WTC11 (cell line): ENCODE measurements around the gene NPY2R. TPM values are rescaled to one million over a fixed set of nuclear protein-coding genes. Genes with fewer than 3 reads are reported as not detected.

Experiments used
- ATAC-seq: fragments of 200-7000 bp; cut with Tn5 transposase; 2 replicates; pipeline ENCODE4 v1.10.0; 2021; ENCODE audit warnings: mild to moderate bottlenecking, moderate library complexity
- CTCF ChIA-PET: fragments of 300-600 bp; sonication (Branson Sonifier 250); formaldehyde crosslinking; loops from one replicate; lab custom pipeline; 2021; ENCODE audit warnings: antibody characterized with exemption; lab: Charles Lee
- POLR2A ChIA-PET: fragments of 350-600 bp; sonication (Branson Sonifier 250); formaldehyde crosslinking; loops from one replicate; lab custom pipeline; 2021; ENCODE audit warnings: antibody characterized with exemption; lab: Charles Lee
- DNase-seq: peaks from one replicate; pipeline ENCODE4 v3.0.0; 2021; ENCODE audit warnings: low spot score
- H3K27ac Mint-ChIP-seq: 2 replicates; pipeline ENCODE4 v1.8.0; 2021; ENCODE audit warnings: mixed read lengths
- H3K27me3 Mint-ChIP-seq: 2 replicates; pipeline ENCODE4 v1.8.0; 2021; ENCODE audit warnings: low read depth, mild to moderate bottlenecking, moderate library complexity, mixed read lengths
- H3K36me3 Mint-ChIP-seq: 2 replicates; pipeline ENCODE4 v1.8.0; 2021; ENCODE audit warnings: mixed read lengths
- H3K4me1 Mint-ChIP-seq: 2 replicates; pipeline ENCODE4 v1.8.0; 2022; ENCODE audit warnings: mixed read lengths
- H3K4me3 Mint-ChIP-seq: 2 replicates; pipeline ENCODE4 v1.8.0; 2021; ENCODE audit warnings: mild to moderate bottlenecking, moderate library complexity, mixed read lengths
- H3K9me3 Mint-ChIP-seq: 2 replicates; pipeline ENCODE4 v1.8.0; 2021; ENCODE audit warnings: mixed read lengths
- ELF4 ChIP-seq: sonication (generic); formaldehyde crosslinking; IDR thresholded peaks from 2 replicates; pipeline ENCODE4 v1.8.1; 2022; ENCODE audit warnings: low read depth, mild to moderate bottlenecking, moderate library complexity, missing genetic modification reagents
- FOXK1 ChIP-seq: sonication (generic); formaldehyde crosslinking; IDR thresholded peaks from 2 replicates; pipeline ENCODE4 v1.8.0; 2022; ENCODE audit warnings: mild to moderate bottlenecking, moderate library complexity, missing genetic modification reagents
- MXD4 ChIP-seq: fragments of 250-450 bp; sonication (Bioruptor Pico); IDR thresholded peaks from 2 replicates; pipeline ENCODE4 v1.8.0; 2021; ENCODE audit warnings: mild to moderate bottlenecking, moderate library complexity, borderline replicate concordance
- MYBL2 ChIP-seq: sonication (generic); formaldehyde crosslinking; IDR thresholded peaks from 2 replicates; pipeline ENCODE4 v1.8.1; 2023; ENCODE audit warnings: mild to moderate bottlenecking, moderate library complexity, missing genetic modification reagents
- NFATC4 ChIP-seq: fragments of 250-450 bp; sonication (Bioruptor Pico); IDR thresholded peaks from 2 replicates; pipeline ENCODE4 v1.9.0; 2021; ENCODE audit warnings: mild to moderate bottlenecking
- NR1H2 ChIP-seq: sonication (generic); formaldehyde crosslinking; IDR thresholded peaks from 2 replicates; pipeline ENCODE4 v1.9.0; 2021; ENCODE audit warnings: mild to moderate bottlenecking, moderate library complexity, missing genetic modification reagents
- OVOL2 ChIP-seq: fragments of 250-450 bp; sonication (Bioruptor Pico); IDR thresholded peaks from 2 replicates; pipeline ENCODE4 v1.9.0; 2021; ENCODE audit warnings: mild to moderate bottlenecking, borderline replicate concordance
- SMAD4 ChIP-seq: sonication (generic); formaldehyde crosslinking; IDR thresholded peaks from 2 replicates; pipeline ENCODE4 v1.8.0; 2022; ENCODE audit warnings: mild to moderate bottlenecking, missing genetic modification reagents
- SP1 ChIP-seq: sonication (generic); formaldehyde crosslinking; conservative IDR thresholded peaks from 2 replicates; pipeline ENCODE4 v1.8.1; 2022; ENCODE audit warnings: missing genetic modification reagents
- ZNF138 ChIP-seq: sonication (generic); formaldehyde crosslinking; conservative IDR thresholded peaks from 2 replicates; pipeline ENCODE4 v1.8.1; 2022; ENCODE audit warnings: mild to moderate bottlenecking, moderate library complexity, missing genetic modification reagents
- total RNA-seq: library from RNA; stranded (reverse); gene quantifications from 3 replicates; pipeline ENCODE4 v1.2.3, GENCODE V29; 2021
- TF ChIP-seq, protein P1 (sequence below): sonication (generic); formaldehyde crosslinking; conservative IDR thresholded peaks from 2 replicates; pipeline ENCODE4 v1.8.1; 2023; ENCODE audit warnings: mild to moderate bottlenecking, low read depth, missing genetic modification reagents, moderate library complexity
- TF ChIP-seq, protein P2 (sequence below): sonication (generic); formaldehyde crosslinking; IDR thresholded peaks from 2 replicates; pipeline ENCODE4 v1.8.1; 2022; ENCODE audit warnings: low read depth, missing genetic modification reagents, borderline replicate concordance
- TF ChIP-seq, protein P3 (sequence below): sonication (generic); formaldehyde crosslinking; IDR thresholded peaks from 2 replicates; pipeline ENCODE4 v1.8.1; 2022; ENCODE audit warnings: missing genetic modification reagents, borderline replicate concordance
- TF ChIP-seq, protein P4 (sequence below): sonication (generic); formaldehyde crosslinking; IDR thresholded peaks from 2 replicates; pipeline ENCODE4 v1.8.0; 2022; ENCODE audit warnings: mild to moderate bottlenecking, missing genetic modification reagents
- TF ChIP-seq, protein P5 (sequence below): sonication (generic); formaldehyde crosslinking; IDR thresholded peaks from 2 replicates; pipeline ENCODE4 v1.8.0; 2023; ENCODE audit warnings: mild to moderate bottlenecking, missing genetic modification reagents
- TF ChIP-seq, protein P6 (sequence below): sonication (generic); formaldehyde crosslinking; IDR thresholded peaks from 2 replicates; pipeline ENCODE4 v1.8.0; 2023; ENCODE audit warnings: missing genetic modification reagents, mild to moderate bottlenecking, borderline replicate concordance
- TF ChIP-seq, protein P7 (sequence below): fragments of 250-450 bp; sonication (Bioruptor Pico); IDR thresholded peaks from 2 replicates; pipeline ENCODE4 v2.1.2; 2022; ENCODE audit warnings: mild to moderate bottlenecking, moderate library complexity

The NPY2R gene
- total RNA-seq, 1 experiment from 2014 or later: 0.48 TPM

DNA sequence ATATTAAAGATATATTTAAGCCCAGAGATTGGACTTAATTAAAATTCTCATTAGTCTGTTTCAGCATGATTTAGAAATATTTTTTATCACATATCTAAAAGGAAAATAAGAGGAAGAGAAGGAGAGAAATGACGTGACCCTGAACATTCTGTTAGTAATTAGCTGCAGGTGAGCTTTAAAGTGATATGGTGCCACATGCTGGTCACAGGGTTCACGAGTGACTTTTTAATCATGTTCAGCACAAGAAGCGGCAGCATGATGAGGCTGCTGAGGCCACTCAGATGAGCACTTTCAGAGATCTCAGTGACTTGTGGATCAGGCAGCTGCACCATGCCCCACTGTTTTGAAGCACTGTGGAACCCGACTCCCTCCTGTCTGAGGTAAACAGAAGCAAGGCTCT, 37.9 kb upstream of the NPY2R start (continued):
- TF ChIP-seq, protein P1, sequence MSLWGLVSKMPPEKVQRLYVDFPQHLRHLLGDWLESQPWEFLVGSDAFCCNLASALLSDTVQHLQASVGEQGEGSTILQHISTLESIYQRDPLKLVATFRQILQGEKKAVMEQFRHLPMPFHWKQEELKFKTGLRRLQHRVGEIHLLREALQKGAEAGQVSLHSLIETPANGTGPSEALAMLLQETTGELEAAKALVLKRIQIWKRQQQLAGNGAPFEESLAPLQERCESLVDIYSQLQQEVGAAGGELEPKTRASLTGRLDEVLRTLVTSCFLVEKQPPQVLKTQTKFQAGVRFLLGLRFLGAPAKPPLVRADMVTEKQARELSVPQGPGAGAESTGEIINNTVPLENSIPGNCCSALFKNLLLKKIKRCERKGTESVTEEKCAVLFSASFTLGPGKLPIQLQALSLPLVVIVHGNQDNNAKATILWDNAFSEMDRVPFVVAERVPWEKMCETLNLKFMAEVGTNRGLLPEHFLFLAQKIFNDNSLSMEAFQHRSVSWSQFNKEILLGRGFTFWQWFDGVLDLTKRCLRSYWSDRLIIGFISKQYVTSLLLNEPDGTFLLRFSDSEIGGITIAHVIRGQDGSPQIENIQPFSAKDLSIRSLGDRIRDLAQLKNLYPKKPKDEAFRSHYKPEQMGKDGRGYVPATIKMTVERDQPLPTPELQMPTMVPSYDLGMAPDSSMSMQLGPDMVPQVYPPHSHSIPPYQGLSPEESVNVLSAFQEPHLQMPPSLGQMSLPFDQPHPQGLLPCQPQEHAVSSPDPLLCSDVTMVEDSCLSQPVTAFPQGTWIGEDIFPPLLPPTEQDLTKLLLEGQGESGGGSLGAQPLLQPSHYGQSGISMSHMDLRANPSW (CRISPR knock-in tag): no peak
- no peak for TF ChIP-seq NR1H2 (CRISPR knock-in tag)
- no peak for TF ChIP-seq MXD4 (CRISPR knock-in tag)
- TF ChIP-seq, protein P2, sequence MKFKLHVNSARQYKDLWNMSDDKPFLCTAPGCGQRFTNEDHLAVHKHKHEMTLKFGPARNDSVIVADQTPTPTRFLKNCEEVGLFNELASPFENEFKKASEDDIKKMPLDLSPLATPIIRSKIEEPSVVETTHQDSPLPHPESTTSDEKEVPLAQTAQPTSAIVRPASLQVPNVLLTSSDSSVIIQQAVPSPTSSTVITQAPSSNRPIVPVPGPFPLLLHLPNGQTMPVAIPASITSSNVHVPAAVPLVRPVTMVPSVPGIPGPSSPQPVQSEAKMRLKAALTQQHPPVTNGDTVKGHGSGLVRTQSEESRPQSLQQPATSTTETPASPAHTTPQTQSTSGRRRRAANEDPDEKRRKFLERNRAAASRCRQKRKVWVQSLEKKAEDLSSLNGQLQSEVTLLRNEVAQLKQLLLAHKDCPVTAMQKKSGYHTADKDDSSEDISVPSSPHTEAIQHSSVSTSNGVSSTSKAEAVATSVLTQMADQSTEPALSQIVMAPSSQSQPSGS: no peak
- no peak for TF ChIP-seq MYBL2 (CRISPR knock-in tag)
- no peak for TF ChIP-seq FOXK1
- TF ChIP-seq NFATC4 (CRISPR knock-in tag): no peak
- TF ChIP-seq, protein P3, sequence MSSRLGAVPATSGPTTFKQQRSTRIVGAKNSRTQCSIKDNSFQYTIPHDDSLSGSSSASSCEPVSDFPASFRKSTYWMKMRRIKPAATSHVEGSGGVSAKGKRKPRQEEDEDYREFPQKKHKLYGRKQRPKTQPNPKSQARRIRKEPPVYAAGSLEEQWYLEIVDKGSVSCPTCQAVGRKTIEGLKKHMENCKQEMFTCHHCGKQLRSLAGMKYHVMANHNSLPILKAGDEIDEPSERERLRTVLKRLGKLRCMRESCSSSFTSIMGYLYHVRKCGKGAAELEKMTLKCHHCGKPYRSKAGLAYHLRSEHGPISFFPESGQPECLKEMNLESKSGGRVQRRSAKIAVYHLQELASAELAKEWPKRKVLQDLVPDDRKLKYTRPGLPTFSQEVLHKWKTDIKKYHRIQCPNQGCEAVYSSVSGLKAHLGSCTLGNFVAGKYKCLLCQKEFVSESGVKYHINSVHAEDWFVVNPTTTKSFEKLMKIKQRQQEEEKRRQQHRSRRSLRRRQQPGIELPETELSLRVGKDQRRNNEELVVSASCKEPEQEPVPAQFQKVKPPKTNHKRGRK: no peak
- TF ChIP-seq ZNF138: no peak

DNA sequence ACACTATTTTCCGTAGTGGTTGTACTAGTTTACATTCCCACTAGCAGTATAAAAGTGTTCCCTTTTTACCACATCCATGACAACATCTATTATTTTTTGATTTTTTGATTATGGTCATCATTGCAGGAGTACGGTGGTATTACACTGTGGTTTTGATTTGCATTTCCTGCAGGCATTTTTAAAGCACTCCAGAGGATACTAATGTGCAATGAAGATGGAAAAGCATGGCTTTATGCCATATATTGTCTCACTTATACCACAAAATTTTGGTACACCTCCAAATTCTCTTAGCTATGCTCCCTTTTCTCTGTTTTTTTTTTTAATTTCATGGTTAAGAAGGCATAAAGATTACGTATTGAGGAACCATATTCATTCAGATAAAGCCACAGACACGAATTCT, 35.1 kb upstream of the NPY2R start:
- Mint-ChIP-seq H3K27me3 (no peaks in the 10 kb centered on the region), H3K36me3 (no peaks in the 10 kb centered on the region), H3K4me1 (no peaks in the 10 kb centered on the region), H3K4me3 (no peak overlapping the region), H3K27ac (no peak overlapping the region), H3K9me3 (peaks cover 3% of the 10 kb centered on the region; the same call in 1 of the 2 replicates)
- no peak for DNase-seq
- TF ChIP-seq OVOL2 (CRISPR knock-in tag) (no peak), ELF4 (CRISPR knock-in tag) (no peak), SMAD4 (CRISPR knock-in tag) (no peak), SP1 (CRISPR knock-in tag) (no peak)
- TF ChIP-seq, protein P4, sequence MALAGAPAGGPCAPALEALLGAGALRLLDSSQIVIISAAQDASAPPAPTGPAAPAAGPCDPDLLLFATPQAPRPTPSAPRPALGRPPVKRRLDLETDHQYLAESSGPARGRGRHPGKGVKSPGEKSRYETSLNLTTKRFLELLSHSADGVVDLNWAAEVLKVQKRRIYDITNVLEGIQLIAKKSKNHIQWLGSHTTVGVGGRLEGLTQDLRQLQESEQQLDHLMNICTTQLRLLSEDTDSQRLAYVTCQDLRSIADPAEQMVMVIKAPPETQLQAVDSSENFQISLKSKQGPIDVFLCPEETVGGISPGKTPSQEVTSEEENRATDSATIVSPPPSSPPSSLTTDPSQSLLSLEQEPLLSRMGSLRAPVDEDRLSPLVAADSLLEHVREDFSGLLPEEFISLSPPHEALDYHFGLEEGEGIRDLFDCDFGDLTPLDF (CRISPR knock-in tag): no peak
- TF ChIP-seq, protein P5, sequence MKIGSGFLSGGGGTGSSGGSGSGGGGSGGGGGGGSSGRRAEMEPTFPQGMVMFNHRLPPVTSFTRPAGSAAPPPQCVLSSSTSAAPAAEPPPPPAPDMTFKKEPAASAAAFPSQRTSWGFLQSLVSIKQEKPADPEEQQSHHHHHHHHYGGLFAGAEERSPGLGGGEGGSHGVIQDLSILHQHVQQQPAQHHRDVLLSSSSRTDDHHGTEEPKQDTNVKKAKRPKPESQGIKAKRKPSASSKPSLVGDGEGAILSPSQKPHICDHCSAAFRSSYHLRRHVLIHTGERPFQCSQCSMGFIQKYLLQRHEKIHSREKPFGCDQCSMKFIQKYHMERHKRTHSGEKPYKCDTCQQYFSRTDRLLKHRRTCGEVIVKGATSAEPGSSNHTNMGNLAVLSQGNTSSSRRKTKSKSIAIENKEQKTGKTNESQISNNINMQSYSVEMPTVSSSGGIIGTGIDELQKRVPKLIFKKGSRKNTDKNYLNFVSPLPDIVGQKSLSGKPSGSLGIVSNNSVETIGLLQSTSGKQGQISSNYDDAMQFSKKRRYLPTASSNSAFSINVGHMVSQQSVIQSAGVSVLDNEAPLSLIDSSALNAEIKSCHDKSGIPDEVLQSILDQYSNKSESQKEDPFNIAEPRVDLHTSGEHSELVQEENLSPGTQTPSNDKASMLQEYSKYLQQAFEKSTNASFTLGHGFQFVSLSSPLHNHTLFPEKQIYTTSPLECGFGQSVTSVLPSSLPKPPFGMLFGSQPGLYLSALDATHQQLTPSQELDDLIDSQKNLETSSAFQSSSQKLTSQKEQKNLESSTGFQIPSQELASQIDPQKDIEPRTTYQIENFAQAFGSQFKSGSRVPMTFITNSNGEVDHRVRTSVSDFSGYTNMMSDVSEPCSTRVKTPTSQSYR: no peak
- TF ChIP-seq, protein P6, sequence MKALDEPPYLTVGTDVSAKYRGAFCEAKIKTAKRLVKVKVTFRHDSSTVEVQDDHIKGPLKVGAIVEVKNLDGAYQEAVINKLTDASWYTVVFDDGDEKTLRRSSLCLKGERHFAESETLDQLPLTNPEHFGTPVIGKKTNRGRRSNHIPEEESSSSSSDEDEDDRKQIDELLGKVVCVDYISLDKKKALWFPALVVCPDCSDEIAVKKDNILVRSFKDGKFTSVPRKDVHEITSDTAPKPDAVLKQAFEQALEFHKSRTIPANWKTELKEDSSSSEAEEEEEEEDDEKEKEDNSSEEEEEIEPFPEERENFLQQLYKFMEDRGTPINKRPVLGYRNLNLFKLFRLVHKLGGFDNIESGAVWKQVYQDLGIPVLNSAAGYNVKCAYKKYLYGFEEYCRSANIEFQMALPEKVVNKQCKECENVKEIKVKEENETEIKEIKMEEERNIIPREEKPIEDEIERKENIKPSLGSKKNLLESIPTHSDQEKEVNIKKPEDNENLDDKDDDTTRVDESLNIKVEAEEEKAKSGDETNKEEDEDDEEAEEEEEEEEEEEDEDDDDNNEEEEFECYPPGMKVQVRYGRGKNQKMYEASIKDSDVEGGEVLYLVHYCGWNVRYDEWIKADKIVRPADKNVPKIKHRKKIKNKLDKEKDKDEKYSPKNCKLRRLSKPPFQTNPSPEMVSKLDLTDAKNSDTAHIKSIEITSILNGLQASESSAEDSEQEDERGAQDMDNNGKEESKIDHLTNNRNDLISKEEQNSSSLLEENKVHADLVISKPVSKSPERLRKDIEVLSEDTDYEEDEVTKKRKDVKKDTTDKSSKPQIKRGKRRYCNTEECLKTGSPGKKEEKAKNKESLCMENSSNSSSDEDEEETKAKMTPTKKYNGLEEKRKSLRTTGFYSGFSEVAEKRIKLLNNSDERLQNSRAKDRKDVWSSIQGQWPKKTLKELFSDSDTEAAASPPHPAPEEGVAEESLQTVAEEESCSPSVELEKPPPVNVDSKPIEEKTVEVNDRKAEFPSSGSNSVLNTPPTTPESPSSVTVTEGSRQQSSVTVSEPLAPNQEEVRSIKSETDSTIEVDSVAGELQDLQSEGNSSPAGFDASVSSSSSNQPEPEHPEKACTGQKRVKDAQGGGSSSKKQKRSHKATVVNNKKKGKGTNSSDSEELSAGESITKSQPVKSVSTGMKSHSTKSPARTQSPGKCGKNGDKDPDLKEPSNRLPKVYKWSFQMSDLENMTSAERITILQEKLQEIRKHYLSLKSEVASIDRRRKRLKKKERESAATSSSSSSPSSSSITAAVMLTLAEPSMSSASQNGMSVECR (CRISPR knock-in tag): no peak
- TF ChIP-seq, protein P7, sequence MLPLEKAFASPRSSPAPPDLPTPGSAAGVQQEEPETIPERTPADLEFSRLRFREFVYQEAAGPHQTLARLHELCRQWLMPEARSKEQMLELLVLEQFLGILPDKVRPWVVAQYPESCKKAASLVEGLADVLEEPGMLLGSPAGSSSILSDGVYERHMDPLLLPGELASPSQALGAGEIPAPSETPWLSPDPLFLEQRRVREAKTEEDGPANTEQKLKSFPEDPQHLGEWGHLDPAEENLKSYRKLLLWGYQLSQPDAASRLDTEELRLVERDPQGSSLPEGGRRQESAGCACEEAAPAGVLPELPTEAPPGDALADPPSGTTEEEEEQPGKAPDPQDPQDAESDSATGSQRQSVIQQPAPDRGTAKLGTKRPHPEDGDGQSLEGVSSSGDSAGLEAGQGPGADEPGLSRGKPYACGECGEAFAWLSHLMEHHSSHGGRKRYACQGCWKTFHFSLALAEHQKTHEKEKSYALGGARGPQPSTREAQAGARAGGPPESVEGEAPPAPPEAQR (CRISPR knock-in tag): no peak
- CTCF ChIA-PET: no interaction called here
- no peak for ATAC-seq
- POLR2A ChIA-PET: no interaction called here
